Prostate gland (tissue), 2 donors: ENCODE measurements around the gene ADCY7. TPM values are rescaled to one million over a fixed set of nuclear protein-coding genes. Genes with fewer than 3 reads are reported as not detected.

Experiments used
- DNase-seq: peaks from one replicate; pipeline ENCODE4 v3.0.0-alpha.2; 2019; ENCODE audit warnings: low spot score
- H3K27ac ChIP-seq, 2 donors: fragments of 200-600 bp; sonication (generic); 2 replicates each; pipeline ENCODE4 v1.5.1; 2017 to 2019
- H3K27me3 ChIP-seq: fragments of 200-600 bp; sonication (generic); replicated peaks from 2 replicates; pipeline ENCODE4 v1.5.1; 2019; ENCODE audit not compliant: insufficient read depth
- H3K36me3 ChIP-seq, 2 donors: fragments of 200-600 bp; sonication (generic); 1 replicate in 1 of 2; 2 replicates in 1 of 2; pipeline versions ENCODE4 v1.5.1 to v1.8.1; 2017 to 2019
- H3K4me1 ChIP-seq: fragments of 200-600 bp; sonication (generic); replicated peaks from 2 replicates; pipeline ENCODE4 v1.5.1; 2019
- H3K4me3 ChIP-seq, 2 donors: fragments of 200-600 bp; sonication (generic); 2 replicates each; pipeline ENCODE4 v1.5.1; 2017 to 2019
- H3K9me3 ChIP-seq: fragments of 200-600 bp; sonication (generic); 2 replicates; pipeline ENCODE4 v1.5.1; 2017
- POLR2A ChIP-seq: fragments of 450-650 bp; IDR thresholded peaks from one replicate; pipeline ENCODE4 v1.6.1; 2016; ENCODE audit warnings: antibody characterized with exemption, mild to moderate bottlenecking
- POLR2AphosphoS5 ChIP-seq: sonication (generic); formaldehyde crosslinking; IDR thresholded peaks from one replicate; pipeline ENCODE4 v1.6.1; 2017; ENCODE audit warnings: antibody characterized with exemption
- WGBS: methylation state at CpG from one replicate; pipeline ENCODE4 v1.1.5; 2018; 5-methylcytosine and 5-hydroxymethylcytosine counted together
- intact Hi-C: fragments of 100-400 bp; cut with DNase I; formaldehyde crosslinking; loops from one replicate; pipeline ENCODE4 v1.14.2; 2022
- total RNA-seq, 2 donors: library from RNA; depleted of rRNA; stranded (reverse); fragments of >200 nt; gene quantifications; one replicate each; pipeline ENCODE4 v1.1.0, GENCODE V29; 2016
- TF ChIP-seq, protein P1 (sequence below), 4 experiments: fragments of 200-600 bp in 2 of 4; fragments of 450-650 bp in 2 of 4; sonication (generic) in 2 of 4; IDR thresholded peaks; 1 replicate in 3 of 4; 2 replicates in 1 of 4; pipeline ENCODE4 v1.5.1; 2016 to 2019; ENCODE audit warnings: antibody characterized with exemption in 4 of 4, mild to moderate bottlenecking in 2 of 4, moderate library complexity in 2 of 4

Gene ADCY7
- total RNA-seq, 2 donors from 2014 or later: 2.0 to 10.9 TPM

DNA sequence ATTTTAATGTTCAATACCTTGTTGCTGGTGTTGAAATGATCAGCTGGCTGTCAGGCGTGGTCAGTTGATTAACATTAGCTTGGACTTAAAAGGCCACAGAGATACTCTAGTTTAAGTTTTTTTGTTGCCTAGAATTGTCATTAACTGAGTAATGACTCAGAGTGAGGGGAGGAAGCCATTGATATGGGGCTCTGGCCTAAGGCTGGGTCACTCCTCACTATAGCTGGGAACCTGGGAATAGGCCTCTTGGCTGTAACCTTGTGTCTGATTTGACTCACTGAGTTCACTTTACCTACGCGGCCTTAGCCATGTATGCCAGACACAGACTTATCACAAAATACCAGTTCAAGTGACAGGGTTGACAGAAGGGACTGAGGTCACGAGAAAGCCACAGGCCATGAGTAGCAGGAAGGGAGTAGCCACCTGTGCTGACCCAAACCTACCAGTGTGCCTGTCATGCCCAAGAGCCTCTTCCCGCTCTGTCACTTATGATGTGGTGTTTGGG, 37.9 kb upstream of the ADCY7 start:
- H3K4me1 ChIP-seq: no peaks in the 10 kb centered on the region
- no peaks in the 10 kb centered on the region for H3K9me3 ChIP-seq
- WGBS: 94% methylated on average over 5 of the region's 5 CpGs
- intact Hi-C loops: no loop called here
- no peak overlapping the region for H3K4me3 ChIP-seq
- TF ChIP-seq POLR2AphosphoS5: no peak
- no peak for TF ChIP-seq POLR2A
- TF ChIP-seq, protein P1, sequence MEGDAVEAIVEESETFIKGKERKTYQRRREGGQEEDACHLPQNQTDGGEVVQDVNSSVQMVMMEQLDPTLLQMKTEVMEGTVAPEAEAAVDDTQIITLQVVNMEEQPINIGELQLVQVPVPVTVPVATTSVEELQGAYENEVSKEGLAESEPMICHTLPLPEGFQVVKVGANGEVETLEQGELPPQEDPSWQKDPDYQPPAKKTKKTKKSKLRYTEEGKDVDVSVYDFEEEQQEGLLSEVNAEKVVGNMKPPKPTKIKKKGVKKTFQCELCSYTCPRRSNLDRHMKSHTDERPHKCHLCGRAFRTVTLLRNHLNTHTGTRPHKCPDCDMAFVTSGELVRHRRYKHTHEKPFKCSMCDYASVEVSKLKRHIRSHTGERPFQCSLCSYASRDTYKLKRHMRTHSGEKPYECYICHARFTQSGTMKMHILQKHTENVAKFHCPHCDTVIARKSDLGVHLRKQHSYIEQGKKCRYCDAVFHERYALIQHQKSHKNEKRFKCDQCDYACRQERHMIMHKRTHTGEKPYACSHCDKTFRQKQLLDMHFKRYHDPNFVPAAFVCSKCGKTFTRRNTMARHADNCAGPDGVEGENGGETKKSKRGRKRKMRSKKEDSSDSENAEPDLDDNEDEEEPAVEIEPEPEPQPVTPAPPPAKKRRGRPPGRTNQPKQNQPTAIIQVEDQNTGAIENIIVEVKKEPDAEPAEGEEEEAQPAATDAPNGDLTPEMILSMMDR (IDR thresholded peaks at IDR 0.05): no peak
- no peaks in the 10 kb centered on the region for H3K27me3 ChIP-seq
- H3K36me3 ChIP-seq: no peaks in the 10 kb centered on the region
- no peak overlapping the region for H3K27ac ChIP-seq
- no peak for DNase-seq

DNA sequence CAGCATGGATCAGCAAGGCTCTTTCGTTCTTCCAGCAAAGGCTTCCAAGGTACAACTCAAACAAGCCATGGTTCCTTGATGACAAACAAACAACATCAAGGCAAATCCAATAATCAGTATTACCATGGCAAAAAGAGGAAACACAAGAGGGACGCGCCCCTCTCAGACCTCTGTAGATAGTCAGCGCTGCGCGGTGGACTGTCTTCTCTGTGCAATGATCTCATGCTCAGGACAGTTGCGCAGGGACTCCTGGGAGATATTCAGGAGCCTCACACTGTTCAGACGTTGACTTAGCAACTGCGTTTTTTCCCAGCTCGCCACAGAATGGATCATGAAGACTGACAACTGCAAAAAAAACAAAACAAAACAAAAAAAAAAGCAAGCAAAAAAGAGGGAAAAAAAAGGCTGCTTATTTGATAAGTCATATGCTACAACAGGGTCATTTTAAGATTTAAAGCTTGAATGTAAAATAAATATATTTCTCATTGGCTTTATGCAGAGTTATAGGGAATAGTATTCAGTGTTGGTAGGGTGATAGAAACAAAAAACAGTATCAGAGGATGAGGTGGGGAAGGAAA, 37.1 kb upstream of the ADCY7 start:
- no peaks in the 10 kb centered on the region for H3K36me3 ChIP-seq
- H3K27ac ChIP-seq: no peak overlapping the region
- no peaks in the 10 kb centered on the region for H3K27me3 ChIP-seq
- intact Hi-C loops: no loop called here
- WGBS: 92% methylated on average over 10 of the region's 10 CpGs
- H3K4me3 ChIP-seq: no peak overlapping the region
- H3K4me1 ChIP-seq: no peaks in the 10 kb centered on the region
- DNase-seq: no peak
- no peaks in the 10 kb centered on the region for H3K9me3 ChIP-seq
- no peak for TF ChIP-seq POLR2AphosphoS5
- TF ChIP-seq, protein P1 (IDR thresholded peaks at IDR 0.05): no peak
- no peak for TF ChIP-seq POLR2A

DNA sequence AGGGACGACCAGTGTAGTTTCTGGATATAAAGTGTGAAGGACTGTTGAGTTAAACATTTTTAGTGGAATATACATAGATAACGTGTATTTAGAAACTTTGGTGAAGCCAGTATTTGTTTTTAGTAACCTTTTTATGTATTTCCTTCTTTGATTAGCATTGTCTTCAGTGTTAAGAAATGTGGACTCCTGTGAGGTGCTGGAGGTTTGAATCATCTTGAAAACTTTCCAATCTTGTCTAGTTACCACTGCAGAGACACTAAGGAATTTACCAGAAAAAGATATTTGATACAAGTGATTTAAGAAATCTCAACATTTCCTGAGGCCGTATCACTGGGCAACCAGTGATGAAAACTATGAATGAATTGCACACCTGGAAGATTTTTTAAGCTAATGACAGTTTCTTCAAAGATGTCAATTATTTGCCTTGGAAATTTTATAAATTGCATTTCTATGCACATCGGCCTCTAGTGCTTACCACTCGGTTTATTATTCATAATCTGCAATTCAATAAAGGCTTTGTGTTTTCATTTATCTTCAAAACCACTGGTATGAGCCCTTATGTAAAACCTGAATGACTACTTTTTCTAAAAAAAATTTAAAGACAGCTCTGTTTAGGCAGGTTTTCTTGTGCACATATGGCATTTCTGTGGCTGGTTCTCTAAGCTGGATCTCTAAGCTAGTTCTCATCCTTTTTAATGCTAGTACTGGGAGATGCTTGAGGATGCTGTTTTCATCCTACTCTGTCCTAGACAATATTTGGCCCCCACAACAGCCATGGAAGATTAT, 31.4 kb upstream of the ADCY7 start:
- intact Hi-C loops: no loop called here
- DNase-seq: no peak
- H3K36me3 ChIP-seq: no peaks in the 10 kb centered on the region
- 45% methylated on average over 5 of the region's 5 CpGs for WGBS
- no peak overlapping the region for H3K27ac ChIP-seq
- H3K4me1 ChIP-seq: no peaks in the 10 kb centered on the region
- H3K27me3 ChIP-seq: no peaks in the 10 kb centered on the region
- H3K9me3 ChIP-seq: no peaks in the 10 kb centered on the region
- TF ChIP-seq POLR2A (no peak), POLR2AphosphoS5 (no peak)
- TF ChIP-seq, protein P1 (IDR thresholded peaks at IDR 0.05): no peak
- H3K4me3 ChIP-seq: no peak overlapping the region

DNA sequence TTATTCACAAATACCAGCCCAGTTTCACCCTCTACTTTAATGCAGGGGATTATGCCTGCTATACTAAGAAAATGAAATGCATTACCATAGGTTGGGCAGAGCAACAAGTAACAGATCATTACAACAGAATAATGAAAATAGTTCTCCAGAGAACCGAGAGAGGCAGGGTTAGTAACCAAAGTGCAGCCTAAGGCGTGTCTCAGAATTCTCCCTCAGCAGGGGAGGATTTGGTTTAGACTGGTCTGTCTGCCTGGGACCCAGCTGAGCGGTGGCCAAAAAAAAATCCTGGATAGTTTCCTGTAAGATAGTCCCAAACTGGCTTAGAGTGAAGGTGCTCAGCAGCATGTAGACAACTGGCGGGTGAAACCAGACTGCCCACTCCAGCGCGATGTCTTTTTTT, 30.8 kb upstream of the ADCY7 start:
- DNase-seq: no peak
- TF ChIP-seq, protein P1 (IDR thresholded peaks at IDR 0.05): no peak
- TF ChIP-seq POLR2A (no peak), POLR2AphosphoS5 (no peak)
- WGBS: 22% methylated on average over 6 of the region's 6 CpGs

DNA sequence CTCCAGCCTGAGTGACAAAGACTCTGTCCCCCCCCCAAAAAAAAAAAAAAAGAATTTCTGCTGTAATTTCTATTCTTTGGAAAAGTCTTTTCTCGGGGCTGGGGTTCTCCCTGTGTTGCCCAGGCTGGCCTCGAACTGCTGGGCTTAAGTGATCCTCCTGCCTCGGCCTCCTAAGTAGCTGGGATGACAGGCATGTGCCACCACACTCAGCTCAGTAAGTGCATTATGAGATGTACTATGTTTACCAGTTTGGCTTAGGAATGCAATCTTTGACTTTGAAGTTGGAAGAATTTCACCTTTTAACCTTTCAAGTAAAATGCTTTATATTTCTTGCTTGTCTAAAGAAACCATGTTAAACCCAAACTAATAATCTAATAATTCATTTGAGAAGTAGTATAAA, 28.0 kb upstream of the ADCY7 start:
- Histone ChIP-seq H3K27ac (no peak overlapping the region), H3K9me3 (no peaks in the 10 kb centered on the region), H3K4me3 (no peak overlapping the region), H3K36me3 (no peaks in the 10 kb centered on the region), H3K4me1 (no peaks in the 10 kb centered on the region), H3K27me3 (no peaks in the 10 kb centered on the region)
- DNase-seq: no peak
- TF ChIP-seq POLR2A (no peak), POLR2AphosphoS5 (no peak)
- TF ChIP-seq, protein P1 (IDR thresholded peaks at IDR 0.05): no peak
- intact Hi-C loops: no loop called here
- WGBS: 96% methylated on average over 3 of the region's 3 CpGs

More for the DNA sequence above, 30.8 kb upstream of the ADCY7 start:
- Histone ChIP-seq H3K36me3 (no peaks in the 10 kb centered on the region), H3K9me3 (no peaks in the 10 kb centered on the region), H3K4me1 (no peaks in the 10 kb centered on the region), H3K27ac (no peak overlapping the region), H3K4me3 (no peak overlapping the region), H3K27me3 (no peaks in the 10 kb centered on the region)
- intact Hi-C loops: no loop called here
